Spleen (tissue), 11 donors: Measurements from ENCODE around the gene STAM2. TPM values are rescaled to one million over a fixed set of nuclear protein-coding genes. Genes with fewer than 3 reads are reported as not detected.
"Not testable (repeated sequence)": the region's sequence is repeated elsewhere in the genome, so short reads cannot be mapped to it uniquely, and the experiment has no call there.

Experiments
- DNase-seq: peaks from one replicate; pipeline ENCODE4 v3.0.0-alpha.2; 2020
- H3K27ac ChIP-seq, 8 donors: fragments of 200-600 bp; sonication (generic) in 7 of 8; 1 replicate in 4 of 8; 2 replicates in 4 of 8; pipeline versions ENCODE4 v1.5.0 to v1.8.0; 2016 to 2021; ENCODE audit warnings: inconsistent platforms in 4 of 8, mild to moderate bottlenecking in 4 of 8, moderate library complexity in 1 of 8
- H3K27me3 ChIP-seq, 7 donors: fragments of 200-600 bp; sonication (generic) in 6 of 7; replicated peaks in 1 of 7; 1 replicate in 4 of 7; 2 replicates in 3 of 7; pipeline versions ENCODE4 v1.5.0 to v1.8.0; 2016 to 2021; ENCODE audit warnings: inconsistent platforms in 3 of 7, mild to moderate bottlenecking in 1 of 7
- H3K36me3 ChIP-seq, 6 donors: fragments of 200-600 bp; sonication (generic) in 5 of 6; 1 replicate in 4 of 6; 2 replicates in 2 of 6; pipeline versions ENCODE4 v1.5.0 to v1.8.0; 2016 to 2021; ENCODE audit warnings: inconsistent platforms in 2 of 6
- H3K4me1 ChIP-seq, 6 donors: fragments of 200-600 bp; sonication (generic) in 5 of 6; 1 replicate in 3 of 6; 2 replicates in 3 of 6; pipeline versions ENCODE4 v1.5.0 to v1.8.0; 2016 to 2021; ENCODE audit warnings: inconsistent platforms in 3 of 6
- H3K4me3 ChIP-seq, 8 donors: fragments of 200-600 bp; sonication (generic) in 7 of 8; 1 replicate in 4 of 8; 2 replicates in 4 of 8; pipeline versions ENCODE4 v1.5.0 to v1.8.0; 2016 to 2021; ENCODE audit warnings: inconsistent platforms in 4 of 8, mild to moderate bottlenecking in 4 of 8, moderate library complexity in 2 of 8
- H3K9me3 ChIP-seq, 8 donors: fragments of 200-600 bp; sonication (generic) in 7 of 8; 1 replicate in 4 of 8; 2 replicates in 4 of 8; pipeline versions ENCODE4 v1.5.0 to v1.8.0; 2016 to 2021; ENCODE audit warnings: inconsistent platforms in 4 of 8
- CTCF ChIP-seq, 11 experiments: fragments of 200-600 bp in 7 of 11; fragments of 450-650 bp in 4 of 11; sonication (generic) in 4 of 11; IDR thresholded peaks in 8 of 11; conservative IDR thresholded peaks in 3 of 11; 1 replicate in 7 of 11; 2 replicates in 4 of 11; pipeline versions ENCODE4 v1.4.0 to v1.8.0; 2016 to 2021; ENCODE audit warnings: antibody characterized with exemption in 11 of 11, inconsistent platforms in 4 of 11, mild to moderate bottlenecking in 1 of 11
- POLR2A ChIP-seq, 3 donors: fragments of 450-650 bp; IDR thresholded peaks; one replicate each; pipeline ENCODE4 v1.5.1; 2017; ENCODE audit warnings: antibody characterized with exemption in 3 of 3, mild to moderate bottlenecking in 1 of 3
- POLR2AphosphoS5 ChIP-seq, 3 donors: sonication (generic); formaldehyde crosslinking; IDR thresholded peaks; one replicate each; pipeline ENCODE4 v1.5.1; 2017; ENCODE audit warnings: antibody characterized with exemption in 3 of 3
- WGBS, 5 donors: extraction: QIAGEN DNeasy Blood & Tissue Kit in 3 of 5; methylation state at CpG; one replicate each; pipeline versions ENCODE4 v1.1.5 to v1.1.7; 2013 to 2018; 5-methylcytosine and 5-hydroxymethylcytosine counted together
- intact Hi-C: fragments of 100-400 bp; cut with DNase I; formaldehyde crosslinking; loops from one replicate; pipeline ENCODE4 v1.15.0; 2023; ENCODE audit warnings: low total_unique reads
- polyA plus RNA-seq, 3 donors: library from polyadenylated mRNA; stranded (reverse); fragments of 200-250 nt; gene quantifications; one replicate each; pipeline ENCODE4 v1.2.1, GENCODE V29; 2013
- total RNA-seq, 7 donors: library from RNA; depleted of rRNA in 3 of 7; stranded (reverse); fragments of >200 nt in 3 of 7; fragmentation: NEBNext Ultra II Directional in 4 of 7; extraction: Animal tissue kit (Norgen Biotek cat#: 25700) in 4 of 7; gene quantifications; one replicate each; pipeline versions ENCODE4 v1.1.0 to v1.2.1, GENCODE V29; 2016 to 2021
- donor health status: healthy with polysubstance abuse.
- donor health status: DM: no; HTN: no; CAD: no; lungs with moderate emphysema.
- donor health status: DM: no; HTN: no; CAD: no.
- donor health status: Bipolar disorder and iron deficiency.
- donor health status: healthy.
- donor health status: DM: no; HTN: no; CAD: no.
- donor health status: DM: yes; HTN: yes; CAD: no.

Gene STAM2
- total and polyA plus RNA-seq, 10 donors: 5.7 to 41.2 (median 31.8) TPM

GRCh38 chr2:152161598-152161997, 14.0 kb downstream of the STAM2 start:
- intact Hi-C loops: no loop called here
- WGBS, 5 donors: 83 to 93% (median 85%) methylated on average over 4 of the region's 4 CpGs
- no peak overlapping the region for H3K4me3 ChIP-seq
- no peak for DNase-seq
- no peaks in the 10 kb centered on the region for H3K27me3 ChIP-seq
- H3K27ac ChIP-seq: no peak overlapping the region
- peaks cover 0 to 24% (median 0%) of the 10 kb centered on the region in 6 donors for H3K36me3 ChIP-seq
- peaks cover 8 to 31% (median 16%) of the 10 kb centered on the region in 6 donors for H3K4me1 ChIP-seq
- TF ChIP-seq POLR2AphosphoS5 (IDR thresholded peaks at IDR 0.05): no peak
- TF ChIP-seq CTCF (IDR thresholded peaks at IDR 0.05 in 8 of 11, conservative IDR thresholded peaks at IDR 0.05 in 3 of 11): no peak
- TF ChIP-seq POLR2A (IDR thresholded peaks at IDR 0.05): no peak
- H3K9me3 ChIP-seq: peaks cover 0 to 18% (median 9%) of the 10 kb centered on the region in 8 donors

- H3K27ac ChIP-seq, H3K27me3 ChIP-seq, intact Hi-C loops, DNase-seq, H3K4me3 ChIP-seq: not testable (repeated sequence)
- H3K36me3 ChIP-seq: peaks cover 0 to 24% (median 0%) of the 10 kb centered on the region in 6 donors
- peaks cover 0 to 31% (median 5%) of the 10 kb centered on the region in 6 donors for H3K4me1 ChIP-seq
- peaks cover 0 to 18% (median 9%) of the 10 kb centered on the region in 8 donors for H3K9me3 ChIP-seq
- WGBS, 5 donors: 91 to 100% (median 98%) methylated on average over 15 to 31 of the region's 31 CpGs
These were observed 15.2 kb downstream of the STAM2 start for GRCh38 chr2:152160378-152160777.

GRCh38 chr2:152157253-152157652, 18.3 kb downstream of the STAM2 start:
- no peak for DNase-seq
- peaks cover 0 to 25% (median 0%) of the 10 kb centered on the region in 6 donors for H3K36me3 ChIP-seq
- H3K9me3 ChIP-seq: peaks cover 0 to 18% (median 9%) of the 10 kb centered on the region in 8 donors
- H3K4me1 ChIP-seq: peaks cover 0 to 32% (median 0%) of the 10 kb centered on the region in 6 donors
- no peak for TF ChIP-seq CTCF (IDR thresholded peaks at IDR 0.05 in 8 of 11, conservative IDR thresholded peaks at IDR 0.05 in 3 of 11)
- TF ChIP-seq POLR2A (IDR thresholded peaks at IDR 0.05): no peak
- TF ChIP-seq POLR2AphosphoS5 (IDR thresholded peaks at IDR 0.05): no peak
- intact Hi-C loops: no loop called here
- no peak overlapping the region for H3K27ac ChIP-seq
- 90 to 100% (median 98%) methylated on average over 1 of the region's 1 CpG for WGBS, 5 donors
- no peak overlapping the region for H3K4me3 ChIP-seq
- H3K27me3 ChIP-seq: no peaks in the 10 kb centered on the region

GRCh38 chr2:152155209-152155608, 20.4 kb downstream of the STAM2 start:
- peaks cover 0 to 24% (median 0%) of the 10 kb centered on the region in 6 donors for H3K4me1 ChIP-seq
- WGBS, 5 donors: 65 to 75% (median 70%) methylated on average over 4 of the region's 4 CpGs
- no peak overlapping the region for H3K27ac ChIP-seq
- H3K27me3 ChIP-seq: no peaks in the 10 kb centered on the region
- TF ChIP-seq POLR2AphosphoS5 (IDR thresholded peaks at IDR 0.05) (no peak), CTCF (IDR thresholded peaks at IDR 0.05 in 8 of 11, conservative IDR thresholded peaks at IDR 0.05 in 3 of 11) (no peak), POLR2A (IDR thresholded peaks at IDR 0.05) (no peak)
- no peak for DNase-seq
- no peak overlapping the region for H3K4me3 ChIP-seq
- intact Hi-C loops: no loop called here
- peaks cover 0 to 18% (median 9%) of the 10 kb centered on the region in 8 donors for H3K9me3 ChIP-seq
- H3K36me3 ChIP-seq: peaks cover 0 to 29% (median 2%) of the 10 kb centered on the region in 6 donors
